Neuronal stem cell (in vitro differentiated cells): ENCODE results near the gene NEU4.
A peak's percentile ranks its signal among the peaks of the same experiment; 100 is the strongest.

ENCODE experiments used
- DNase-seq: peaks from one replicate; pipeline ENCODE4 v3.0.0-alpha.2; 2013; ENCODE audit warnings: low spot score
- H2AFZ ChIP-seq: one replicate; pipeline ENCODE4 v1.6.1; 2013; ENCODE audit warnings: mild to moderate bottlenecking, low read length, inconsistent platforms
- H2AK5ac ChIP-seq: 2 replicates; pipeline ENCODE4 v1.6.1; 2013; ENCODE audit warnings: low read depth, mild to moderate bottlenecking, inconsistent platforms, low read length, moderate library complexity, mixed read lengths
- H2BK120ac ChIP-seq: 2 replicates; pipeline ENCODE4 v1.6.1; 2013; ENCODE audit warnings: low read depth, mild to moderate bottlenecking, inconsistent platforms, low read length, moderate library complexity, mixed read lengths
- H2BK12ac ChIP-seq: one replicate; pipeline ENCODE4 v1.6.1; 2013; ENCODE audit warnings: low read length, inconsistent platforms
- H2BK15ac ChIP-seq: 2 replicates; pipeline ENCODE4 v1.6.1; 2013; ENCODE audit warnings: mild to moderate bottlenecking, low read length, inconsistent platforms, mixed read lengths
- H2BK5ac ChIP-seq: one replicate; pipeline ENCODE4 v1.6.1; 2013; ENCODE audit warnings: inconsistent platforms, mild to moderate bottlenecking, low read length, moderate library complexity
- H3K14ac ChIP-seq: one replicate; pipeline ENCODE4 v1.6.1; 2013; ENCODE audit warnings: low read length, inconsistent platforms
- H3K18ac ChIP-seq: 2 replicates; pipeline ENCODE4 v1.6.1; 2013; ENCODE audit warnings: low read length, inconsistent platforms
- H3K23ac ChIP-seq: 2 replicates; pipeline ENCODE4 v1.6.1; 2013; ENCODE audit warnings: low read depth, mild to moderate bottlenecking, mixed read lengths, low read length, inconsistent platforms; ENCODE audit not compliant: poor library complexity
- H3K27ac ChIP-seq: replicated peaks from 3 replicates; pipeline ENCODE4 v1.5.1; 2013; ENCODE audit warnings: low read length, inconsistent platforms
- H3K27me3 ChIP-seq, 3 experiments: 2 replicates each; pipeline ENCODE4 v1.6.1; 2013; ENCODE audit warnings: low read length in 3 of 3, mild to moderate bottlenecking in 2 of 3, inconsistent platforms in 1 of 3, low read depth in 1 of 3, mixed read lengths in 1 of 3, moderate library complexity in 1 of 3; ENCODE audit not compliant: control insufficient read depth in 3 of 3, insufficient read depth in 3 of 3
- H3K36me3 ChIP-seq, 2 donors: replicated peaks in 1 of 2; 2 replicates each; pipeline ENCODE4 v1.6.1; 2013; ENCODE audit warnings: low read length in 2 of 2; ENCODE audit not compliant: control insufficient read depth in 2 of 2, insufficient read depth in 2 of 2
- H3K4ac ChIP-seq: 2 replicates; pipeline ENCODE4 v1.6.1; 2013; ENCODE audit warnings: inconsistent platforms, mild to moderate bottlenecking, low read length, moderate library complexity
- H3K4me1 ChIP-seq, 2 donors: 1 replicate in 1 of 2; 2 replicates in 1 of 2; pipeline ENCODE4 v1.6.1; 2013; ENCODE audit warnings: low read length in 2 of 2, low read depth in 1 of 2; ENCODE audit not compliant: control insufficient read depth in 2 of 2, insufficient read depth in 1 of 2
- H3K4me2 ChIP-seq: one replicate; pipeline ENCODE4 v1.6.1; 2013; ENCODE audit warnings: mild to moderate bottlenecking, low read length, inconsistent platforms; ENCODE audit not compliant: insufficient read depth, poor library complexity, severe bottlenecking
- H3K4me3 ChIP-seq, 2 donors: 2 replicates each; pipeline ENCODE4 v1.5.1; 2013; ENCODE audit warnings: low read length in 2 of 2, mild to moderate bottlenecking in 2 of 2, inconsistent platforms in 1 of 2, moderate library complexity in 1 of 2
- H3K79me1 ChIP-seq: one replicate; pipeline ENCODE4 v1.6.1; 2013; ENCODE audit warnings: low read depth, mild to moderate bottlenecking, inconsistent platforms, low read length, moderate library complexity
- H3K9ac ChIP-seq: one replicate; pipeline ENCODE4 v1.6.1; 2013; ENCODE audit warnings: mild to moderate bottlenecking, low read depth, low read length, inconsistent platforms; ENCODE audit not compliant: poor library complexity
- H3K9me3 ChIP-seq, 2 donors: replicated peaks in 1 of 2; 2 replicates each; pipeline versions ENCODE3 to v1.6.1; 2013; ENCODE audit warnings: low read length in 2 of 2, mild to moderate bottlenecking in 2 of 2, inconsistent platforms in 1 of 2, low read depth in 1 of 2, mixed read lengths in 1 of 2, moderate library complexity in 1 of 2; ENCODE audit not compliant: control insufficient read depth in 2 of 2, insufficient read depth in 1 of 2
- H4K8ac ChIP-seq: one replicate; pipeline ENCODE4 v1.6.1; 2013; ENCODE audit warnings: low read depth, mild to moderate bottlenecking, inconsistent platforms, low read length, moderate library complexity
- H4K91ac ChIP-seq: one replicate; pipeline ENCODE4 v1.6.1; 2013; ENCODE audit warnings: low read length, low read depth, mild to moderate bottlenecking, inconsistent platforms; ENCODE audit not compliant: poor library complexity
- WGBS, 2 donors: extraction: QIAGEN DNeasy Blood & Tissue Kit; methylation state at CpG; one replicate each; pipeline ENCODE4 v1.1.7; 2013; ENCODE audit warnings: missing lambda C conversion rate in 2 of 2, mixed read lengths in 1 of 2; ENCODE audit not compliant: insufficient read length in 2 of 2, insufficient replicate concordance in 1 of 2; ENCODE audit errors: extremely low coverage in 2 of 2; 5-methylcytosine and 5-hydroxymethylcytosine counted together

NEU4 gene

GRCh38 chr2:241798081-241798630 is 10.8 kb upstream of the NEU4 start:
- H3K27me3 ChIP-seq = peaks cover 0 to 3% (median 0%) of the 10 kb centered on the region in 3 experiments
- H3K18ac ChIP-seq = peak overlapping the region; percentile 71
- peak overlapping the region; percentile 17 for H2AFZ ChIP-seq
- H4K8ac ChIP-seq = peak overlapping the region; percentile 65
- no peak overlapping the region for H4K91ac ChIP-seq
- H2BK15ac ChIP-seq = peak overlapping the region; percentile 11
- peak overlapping the region; percentile 58 for H2BK12ac ChIP-seq
- H3K79me1 ChIP-seq = peaks cover 5% of the 10 kb centered on the region
- peak overlapping the region; percentile 80 for H3K23ac ChIP-seq
- peak overlapping the region; percentile 84 for H2AK5ac ChIP-seq
- H3K4me2 ChIP-seq = no peak overlapping the region
- no peak overlapping the region for H3K4ac ChIP-seq
- peak overlapping the region; percentile 66 for H2BK5ac ChIP-seq
- no peak overlapping the region for H2BK120ac ChIP-seq
- H3K9ac ChIP-seq = peak overlapping the region; percentile 21
- no peak overlapping the region for H3K4me3 ChIP-seq
- H3K27ac ChIP-seq = no peak overlapping the region
- H3K14ac ChIP-seq = peak overlapping the region; percentile 56
- no peaks in the 10 kb centered on the region for H3K9me3 ChIP-seq
- peaks cover 0 to 4% of the 10 kb centered on the region in 2 donors for H3K4me1 ChIP-seq
- no peak for DNase-seq
- no CpG with 5 or more reads among the region's 14 CpGs for WGBS, 2 donors
- H3K36me3 ChIP-seq = no peaks in the 10 kb centered on the region

DNA sequence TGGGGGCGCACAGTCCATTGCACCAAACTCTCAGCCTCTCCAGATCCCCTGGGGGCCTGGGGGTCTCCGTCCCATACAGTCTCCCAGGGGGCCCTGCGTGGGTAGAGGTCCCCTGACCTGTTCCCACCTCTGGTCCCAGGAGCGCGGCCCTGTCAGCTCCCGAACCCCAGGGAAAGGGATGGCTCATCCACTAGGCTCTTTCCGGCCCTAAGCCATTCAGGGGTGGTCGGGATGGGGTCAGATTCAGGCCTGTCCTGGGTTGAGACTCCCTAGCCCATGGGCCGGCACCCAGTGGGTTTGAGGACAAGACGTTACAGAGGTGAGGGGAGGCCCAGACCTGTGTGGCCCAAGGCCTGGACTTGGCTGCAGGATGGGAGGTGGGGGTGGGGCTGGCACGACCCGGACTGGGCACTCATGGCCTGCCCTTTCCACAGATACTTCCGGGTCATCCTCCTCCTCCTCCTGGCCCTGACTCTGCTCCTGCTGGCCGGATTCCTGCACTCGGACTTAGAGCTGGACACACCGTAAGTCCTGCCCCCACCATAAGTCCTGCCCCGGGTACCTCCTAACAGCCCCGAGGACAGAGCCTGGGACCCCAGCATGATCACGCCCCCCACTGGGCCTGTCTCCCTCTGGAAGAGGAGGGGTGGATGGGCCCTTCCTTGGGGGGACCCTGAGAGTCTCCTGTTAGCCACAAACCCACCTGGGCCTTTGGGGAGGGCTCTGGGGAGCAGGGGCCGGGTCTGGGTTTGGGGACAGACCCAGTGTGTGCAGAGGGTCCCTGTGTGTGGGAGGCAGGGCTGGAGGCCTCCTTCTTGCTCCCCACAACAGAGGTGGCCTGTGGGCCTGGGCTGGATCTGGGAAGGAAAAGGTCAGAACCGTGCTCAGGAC is 10.1 kb upstream of the NEU4 start:
- peak overlapping the region; percentile 71 for H3K18ac ChIP-seq
- H3K27ac ChIP-seq = no peak overlapping the region
- H3K14ac ChIP-seq = peak overlapping the region; percentile 4
- no peak overlapping the region for H3K4me2 ChIP-seq
- no peak for DNase-seq
- peak overlapping the region; percentile 70 for H3K9ac ChIP-seq
- WGBS, 2 donors = no CpG with 5 or more reads among the region's 21 CpGs
- H3K79me1 ChIP-seq = peaks cover 8% of the 10 kb centered on the region
- H3K4ac ChIP-seq = peak overlapping the region; percentile 23
- H4K8ac ChIP-seq = peak overlapping the region; percentile 65
- H2BK120ac ChIP-seq = no peak overlapping the region
- H3K23ac ChIP-seq = no peak overlapping the region
- no peak overlapping the region for H3K4me3 ChIP-seq
- no peak overlapping the region for H4K91ac ChIP-seq
- peak overlapping the region; percentile 84 for H2BK12ac ChIP-seq
- no peaks in the 10 kb centered on the region for H3K36me3 ChIP-seq
- no peaks in the 10 kb centered on the region for H3K9me3 ChIP-seq
- H3K27me3 ChIP-seq = peaks cover 0 to 7% (median 0%) of the 10 kb centered on the region in 3 experiments
- H2BK15ac ChIP-seq = peak overlapping the region; percentile 75
- peak overlapping the region; percentile 84 for H2AK5ac ChIP-seq
- peaks cover 0 to 4% of the 10 kb centered on the region in 2 donors for H3K4me1 ChIP-seq
- no peak overlapping the region for H2AFZ ChIP-seq
- peak overlapping the region; percentile 66 for H2BK5ac ChIP-seq

- H3K23ac ChIP-seq = no peak overlapping the region
- H2AK5ac ChIP-seq = peak overlapping the region; percentile 68
- H2BK12ac ChIP-seq = no peak overlapping the region
- H3K4me3 ChIP-seq = no peak overlapping the region
- peak overlapping the region; percentile 63 for H3K14ac ChIP-seq
- H2BK15ac ChIP-seq = peak overlapping the region; percentile 75
- no peak overlapping the region for H3K4ac ChIP-seq
- H3K9me3 ChIP-seq = no peaks in the 10 kb centered on the region
- H2BK120ac ChIP-seq = no peak overlapping the region
- peaks cover 0 to 7% (median 0%) of the 10 kb centered on the region in 3 experiments for H3K27me3 ChIP-seq
- no peak overlapping the region for H3K27ac ChIP-seq
- H3K9ac ChIP-seq = peak overlapping the region; percentile 34
- H2BK5ac ChIP-seq = peak overlapping the region; percentile 46
- no peak overlapping the region for H4K91ac ChIP-seq
- H3K79me1 ChIP-seq = peaks cover 8% of the 10 kb centered on the region
- peaks cover 6 to 9% of the 10 kb centered on the region in 2 donors for H3K4me1 ChIP-seq
- H3K36me3 ChIP-seq = no peaks in the 10 kb centered on the region
- no peak for DNase-seq
- H3K4me2 ChIP-seq = no peak overlapping the region
- peak overlapping the region; percentile 83 for H3K18ac ChIP-seq
- WGBS, 2 donors = no CpG with 5 or more reads among the region's 10 CpGs
- H4K8ac ChIP-seq = no peak overlapping the region
- H2AFZ ChIP-seq = no peak overlapping the region
Measured at GRCh38 chr2:241799522-241800197, 9.3 kb upstream of the NEU4 start.
